ENCODE measurements around the gene IL23R.

Gene IL23R

DNA sequence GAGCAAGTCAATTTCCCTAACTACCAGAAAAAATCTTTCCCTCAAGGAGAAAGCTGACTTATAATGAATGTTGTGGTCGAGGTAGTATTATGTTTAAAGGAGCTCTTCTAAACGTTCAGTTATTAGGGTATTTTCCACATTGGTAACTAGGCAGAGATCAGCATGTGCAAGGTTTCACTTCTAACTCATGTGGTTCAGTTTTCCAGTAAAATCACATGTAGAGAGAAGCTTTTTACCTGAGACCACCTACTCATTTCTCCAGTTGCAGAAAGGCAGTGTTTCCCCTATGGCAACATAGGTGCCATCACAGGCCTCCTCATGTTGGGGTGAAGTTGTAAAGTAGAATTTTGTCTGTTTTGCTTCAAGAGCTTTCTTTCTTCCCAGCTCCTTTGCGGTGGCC is 23.7 kb downstream of the IL23R start:
- Histone ChIP-seq H3K4me2 (ENCODE audit: low read depth, low read length, poor library complexity, severe bottlenecking) (no peak overlapping the region), H2AFZ (ENCODE audit: low read depth, low read length, severe bottlenecking) (no peak overlapping the region), H3K9me3 (ENCODE audit: insufficient read depth, low read length) (no peaks in the 10 kb centered on the region), H3F3A (ENCODE audit: insufficient read depth) (no peaks in the 10 kb centered on the region), H3K27ac (ENCODE audit: low read depth, low read length) (no peak overlapping the region), H3K36me3 (ENCODE audit: low read length) (no peaks in the 10 kb centered on the region), H4K20me1 (ENCODE audit: low read depth, low read length) (no peaks in the 10 kb centered on the region), H3K4me3 (ENCODE audit: insufficient read depth, low read length, poor library complexity, severe bottlenecking) (no peak overlapping the region), H3K9me2 (replicated peaks; ENCODE audit: insufficient read depth, low read length) (no peaks in the 10 kb centered on the region), H3K79me2 (ENCODE audit: insufficient read depth, low read length) (no peaks in the 10 kb centered on the region), H3K27me3 (ENCODE audit: low read length) (no peaks in the 10 kb centered on the region), H3K9ac (ENCODE audit: low read length) (no peak overlapping the region)
- TF ChIP-seq, protein P1, sequence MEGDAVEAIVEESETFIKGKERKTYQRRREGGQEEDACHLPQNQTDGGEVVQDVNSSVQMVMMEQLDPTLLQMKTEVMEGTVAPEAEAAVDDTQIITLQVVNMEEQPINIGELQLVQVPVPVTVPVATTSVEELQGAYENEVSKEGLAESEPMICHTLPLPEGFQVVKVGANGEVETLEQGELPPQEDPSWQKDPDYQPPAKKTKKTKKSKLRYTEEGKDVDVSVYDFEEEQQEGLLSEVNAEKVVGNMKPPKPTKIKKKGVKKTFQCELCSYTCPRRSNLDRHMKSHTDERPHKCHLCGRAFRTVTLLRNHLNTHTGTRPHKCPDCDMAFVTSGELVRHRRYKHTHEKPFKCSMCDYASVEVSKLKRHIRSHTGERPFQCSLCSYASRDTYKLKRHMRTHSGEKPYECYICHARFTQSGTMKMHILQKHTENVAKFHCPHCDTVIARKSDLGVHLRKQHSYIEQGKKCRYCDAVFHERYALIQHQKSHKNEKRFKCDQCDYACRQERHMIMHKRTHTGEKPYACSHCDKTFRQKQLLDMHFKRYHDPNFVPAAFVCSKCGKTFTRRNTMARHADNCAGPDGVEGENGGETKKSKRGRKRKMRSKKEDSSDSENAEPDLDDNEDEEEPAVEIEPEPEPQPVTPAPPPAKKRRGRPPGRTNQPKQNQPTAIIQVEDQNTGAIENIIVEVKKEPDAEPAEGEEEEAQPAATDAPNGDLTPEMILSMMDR (IDR thresholded peaks at IDR 0.05; ENCODE audit: insufficient read depth, low read length, poor library complexity, severe bottlenecking): no peak
- no peak for TF ChIP-seq EZH2phosphoT487 (conservative IDR thresholded peaks at IDR 0.05; ENCODE audit: low read length)

DNA sequence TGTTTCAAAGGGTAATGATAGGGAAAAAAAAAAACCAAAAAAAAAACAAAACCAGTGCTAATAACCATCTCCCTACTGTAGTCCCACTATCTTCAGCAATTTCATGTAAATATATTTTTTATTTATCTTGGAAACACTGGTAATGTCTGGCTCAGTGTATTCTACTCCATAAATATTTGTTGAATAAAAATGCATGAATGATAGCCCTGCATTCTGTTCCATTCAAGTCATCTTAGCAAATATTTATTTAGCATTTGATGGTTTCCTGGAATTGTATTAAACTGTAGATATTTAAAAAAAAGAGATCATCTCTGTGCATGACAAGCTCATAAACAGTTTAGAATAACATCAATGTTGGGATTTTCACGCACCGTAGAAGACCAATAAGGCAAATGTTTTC is 24.2 kb downstream of the IL23R start:
- no peak overlapping the region for H3K27ac ChIP-seq (ENCODE audit: low read depth, low read length)
- H3K36me3 ChIP-seq (ENCODE audit: low read length): no peaks in the 10 kb centered on the region
- H3K9me3 ChIP-seq (ENCODE audit: insufficient read depth, low read length): no peaks in the 10 kb centered on the region
- no peak overlapping the region for H2AFZ ChIP-seq (ENCODE audit: low read depth, low read length, severe bottlenecking)
- no peaks in the 10 kb centered on the region for H3K27me3 ChIP-seq (ENCODE audit: low read length)
- no peaks in the 10 kb centered on the region for H3K9me2 ChIP-seq (replicated peaks; ENCODE audit: insufficient read depth, low read length)
- no peak for TF ChIP-seq EZH2phosphoT487 (conservative IDR thresholded peaks at IDR 0.05; ENCODE audit: low read length)
- TF ChIP-seq, protein P1 (IDR thresholded peaks at IDR 0.05; ENCODE audit: insufficient read depth, low read length, poor library complexity, severe bottlenecking): no peak
- no peaks in the 10 kb centered on the region for H3K79me2 ChIP-seq (ENCODE audit: insufficient read depth, low read length)
- no peaks in the 10 kb centered on the region for H3F3A ChIP-seq (ENCODE audit: insufficient read depth)
- no peak overlapping the region for H3K4me3 ChIP-seq (ENCODE audit: insufficient read depth, low read length, poor library complexity, severe bottlenecking)
- H3K9ac ChIP-seq (ENCODE audit: low read length): no peak overlapping the region
- H4K20me1 ChIP-seq (ENCODE audit: low read depth, low read length): no peaks in the 10 kb centered on the region
- no peak overlapping the region for H3K4me2 ChIP-seq (ENCODE audit: low read depth, low read length, poor library complexity, severe bottlenecking)

DNA sequence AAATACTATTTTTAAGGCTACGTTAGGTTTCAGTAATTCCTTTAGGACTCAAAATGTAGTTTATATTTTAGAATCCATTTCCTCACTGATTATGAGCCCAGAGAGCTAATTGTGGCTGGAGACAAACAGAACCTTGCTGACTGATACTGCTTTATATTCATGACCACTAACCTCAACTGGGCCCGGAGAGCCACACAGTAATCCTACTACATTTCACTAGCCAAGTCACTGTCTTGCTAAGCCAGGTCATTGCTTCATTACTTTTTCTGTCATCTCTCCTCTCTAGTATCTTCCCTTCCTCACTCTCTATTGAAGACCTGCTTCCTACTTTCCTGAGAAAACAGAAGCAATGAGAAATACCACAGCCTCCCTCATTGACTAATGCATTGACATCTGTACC is 24.7 kb downstream of the IL23R start:
- H3K36me3 ChIP-seq (ENCODE audit: low read length): no peaks in the 10 kb centered on the region
- H4K20me1 ChIP-seq (ENCODE audit: low read depth, low read length): no peaks in the 10 kb centered on the region
- no peaks in the 10 kb centered on the region for H3K9me3 ChIP-seq (ENCODE audit: insufficient read depth, low read length)
- no peak overlapping the region for H3K4me2 ChIP-seq (ENCODE audit: low read depth, low read length, poor library complexity, severe bottlenecking)
- no peak overlapping the region for H2AFZ ChIP-seq (ENCODE audit: low read depth, low read length, severe bottlenecking)
- H3K9me2 ChIP-seq (replicated peaks; ENCODE audit: insufficient read depth, low read length): no peaks in the 10 kb centered on the region
- H3K9ac ChIP-seq (ENCODE audit: low read length): no peak overlapping the region
- no peaks in the 10 kb centered on the region for H3K79me2 ChIP-seq (ENCODE audit: insufficient read depth, low read length)
- no peaks in the 10 kb centered on the region for H3F3A ChIP-seq (ENCODE audit: insufficient read depth)
- H3K4me3 ChIP-seq (ENCODE audit: insufficient read depth, low read length, poor library complexity, severe bottlenecking): no peak overlapping the region
- no peak overlapping the region for H3K27ac ChIP-seq (ENCODE audit: low read depth, low read length)
- TF ChIP-seq, protein P1 (IDR thresholded peaks at IDR 0.05; ENCODE audit: insufficient read depth, low read length, poor library complexity, severe bottlenecking): no peak
- no peak for TF ChIP-seq EZH2phosphoT487 (conservative IDR thresholded peaks at IDR 0.05; ENCODE audit: low read length)
- H3K27me3 ChIP-seq (ENCODE audit: low read length): no peaks in the 10 kb centered on the region

Data from SU-DHL-6 (cell line).